Measurements from ENCODE around the gene LOXL1. TPM values are rescaled to one million over a fixed set of nuclear protein-coding genes. Genes with fewer than 3 reads are reported as not detected.
"Not testable (repeated sequence)": the region's sequence is repeated elsewhere in the genome, so short reads cannot be mapped to it uniquely, and the experiment has no call there.

LOXL1 gene
- total RNA-seq, 1 experiment from 2014 or later: not detected

DNA sequence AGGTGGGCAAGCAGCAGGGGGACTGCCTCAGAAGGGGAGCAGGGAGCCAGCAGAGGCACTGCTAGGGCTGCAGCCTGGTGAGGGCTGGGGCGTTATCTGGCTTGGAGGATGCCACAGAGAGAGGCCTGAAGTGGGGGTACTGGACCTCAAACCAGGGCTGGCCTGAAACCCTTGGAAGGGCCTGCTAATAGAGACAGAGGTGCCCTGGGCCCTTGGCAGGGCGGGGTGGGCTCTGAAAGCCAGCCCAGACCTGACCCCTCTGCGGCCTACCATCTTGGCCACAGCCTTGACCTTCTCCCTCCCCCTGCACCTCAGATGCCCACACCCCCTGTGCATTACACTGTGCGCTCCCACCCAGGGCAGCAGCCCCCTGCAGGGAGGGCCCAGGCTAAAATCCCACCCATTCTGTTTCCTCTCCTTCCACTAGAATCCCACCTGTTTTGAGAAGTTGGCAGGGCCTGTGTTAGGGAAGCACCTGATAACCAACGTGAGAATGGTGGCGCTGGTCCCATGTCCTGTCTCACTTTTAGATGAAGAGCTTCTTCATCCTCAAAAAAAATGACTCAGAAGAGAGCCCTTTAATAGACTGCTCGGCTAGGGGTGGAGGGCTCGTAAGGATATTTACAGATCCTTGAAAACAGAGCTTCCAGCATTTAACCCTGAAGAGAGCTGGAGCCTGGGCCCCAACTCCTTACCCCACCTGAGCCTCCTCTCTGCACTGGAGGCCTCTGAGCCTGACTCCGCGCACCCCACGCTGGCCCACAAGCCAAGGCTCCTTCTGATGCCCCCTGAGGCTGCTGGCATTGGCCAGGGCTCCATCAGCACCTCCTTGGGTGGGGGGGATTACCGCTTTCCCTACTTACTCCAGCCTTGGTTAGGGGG lies 29.8 kb downstream of the LOXL1 start:
- Histone ChIP-seq H3K9me3 (ENCODE audit: low read length) (no peaks in the 10 kb centered on the region), H4K20me1 (ENCODE audit: insufficient read depth, low read depth, low read length) (no peaks in the 10 kb centered on the region), H3K36me3 (ENCODE audit: insufficient read depth, low read length) (no peaks in the 10 kb centered on the region), H3K4me3 (ENCODE audit: low read length) (no peak overlapping the region), H3K79me2 (ENCODE audit: low read length) (no peaks in the 10 kb centered on the region), H3K4me2 (ENCODE audit: low read depth, low read length, poor library complexity, severe bottlenecking) (no peak overlapping the region), H3K4me1 (ENCODE audit: low read length) (no peaks in the 10 kb centered on the region; the same call in 1 of the 2 replicates), H3K27me3 (ENCODE audit: low read length) (no peaks in the 10 kb centered on the region), H3K27ac (ENCODE audit: low read length) (no peak overlapping the region), H3K9me2 (replicated peaks; ENCODE audit: insufficient read depth, low read length) (no peaks in the 10 kb centered on the region), H2AFZ (ENCODE audit: low read length) (no peak overlapping the region), H3K9ac (ENCODE audit: low read length) (no peak overlapping the region)
- no peak for DNase-seq

- Histone ChIP-seq H3K36me3 (ENCODE audit: insufficient read depth, low read length) (no peaks in the 10 kb centered on the region), H3K27ac (ENCODE audit: low read length) (no peak overlapping the region), H2AFZ (ENCODE audit: low read length) (no peak overlapping the region), H4K20me1 (ENCODE audit: insufficient read depth, low read depth, low read length) (no peaks in the 10 kb centered on the region), H3K4me2 (ENCODE audit: low read depth, low read length, poor library complexity, severe bottlenecking) (no peak overlapping the region), H3K27me3 (ENCODE audit: low read length) (no peaks in the 10 kb centered on the region), H3K9me2 (replicated peaks; ENCODE audit: insufficient read depth, low read length) (no peaks in the 10 kb centered on the region), H3K9ac (ENCODE audit: low read length) (no peak overlapping the region), H3K79me2 (ENCODE audit: low read length) (no peaks in the 10 kb centered on the region), H3K9me3 (ENCODE audit: low read length) (no peaks in the 10 kb centered on the region), H3K4me1 (ENCODE audit: low read length) (no peaks in the 10 kb centered on the region), H3K4me3 (ENCODE audit: low read length) (no peak overlapping the region)
- DNase-seq: no peak
Measured at GRCh38 chr15:73956743-73957135, 30.5 kb downstream of the LOXL1 start.

- no peak overlapping the region for H3K9ac ChIP-seq (ENCODE audit: low read length)
- no peak overlapping the region for H3K4me2 ChIP-seq (ENCODE audit: low read depth, low read length, poor library complexity, severe bottlenecking)
- H2AFZ ChIP-seq (ENCODE audit: low read length): no peak overlapping the region
Measured at GRCh38 chr15:73957276-73957675, 31.0 kb downstream of the LOXL1 start.

DNA sequence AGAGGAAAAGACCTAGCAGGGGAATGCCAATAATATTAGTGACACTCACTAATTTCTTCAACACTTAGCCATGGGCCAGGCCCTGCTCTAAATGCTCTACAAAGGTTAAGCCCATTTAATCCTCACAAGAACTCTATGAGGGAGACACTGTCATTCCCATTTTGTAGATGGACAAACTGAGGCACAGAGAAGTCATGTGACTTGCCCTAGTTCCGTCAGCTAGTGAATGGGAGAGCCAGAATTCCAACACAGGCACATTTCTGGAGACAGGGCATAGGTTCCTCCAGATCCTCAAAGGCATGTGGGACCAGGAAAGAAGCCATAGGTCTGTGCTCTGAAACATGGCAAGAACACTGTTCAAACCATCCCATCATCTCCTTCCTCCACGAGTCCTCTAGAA lies 31.5 kb downstream of the LOXL1 start:
- Histone ChIP-seq H3K79me2 (ENCODE audit: low read length) (no peaks in the 10 kb centered on the region), H3K27ac (ENCODE audit: low read length) (no peak overlapping the region), H2AFZ (ENCODE audit: low read length) (no peak overlapping the region), H3K4me1 (ENCODE audit: low read length) (no peaks in the 10 kb centered on the region), H3K9ac (ENCODE audit: low read length) (no peak overlapping the region), H3K4me3 (ENCODE audit: low read length) (no peak overlapping the region), H3K27me3 (ENCODE audit: low read length) (no peaks in the 10 kb centered on the region), H3K9me3 (ENCODE audit: low read length) (no peaks in the 10 kb centered on the region), H3K9me2 (replicated peaks; ENCODE audit: insufficient read depth, low read length) (no peaks in the 10 kb centered on the region), H3K4me2 (ENCODE audit: low read depth, low read length, poor library complexity, severe bottlenecking) (no peak overlapping the region), H3K36me3 (ENCODE audit: insufficient read depth, low read length) (no peaks in the 10 kb centered on the region), H4K20me1 (ENCODE audit: insufficient read depth, low read depth, low read length) (no peaks in the 10 kb centered on the region)
- DNase-seq: no peak

More at GRCh38 chr15:73957276-73957675, 31.0 kb downstream of the LOXL1 start:
- H4K20me1 ChIP-seq (ENCODE audit: insufficient read depth, low read depth, low read length): no peaks in the 10 kb centered on the region
- no peaks in the 10 kb centered on the region for H3K79me2 ChIP-seq (ENCODE audit: low read length)
- no peak overlapping the region for H3K4me3 ChIP-seq (ENCODE audit: low read length)
- no peaks in the 10 kb centered on the region for H3K36me3 ChIP-seq (ENCODE audit: insufficient read depth, low read length)
- H3K4me1 ChIP-seq (ENCODE audit: low read length): no peaks in the 10 kb centered on the region
- no peak for DNase-seq
- no peaks in the 10 kb centered on the region for H3K9me3 ChIP-seq (ENCODE audit: low read length)
- H3K27ac ChIP-seq (ENCODE audit: low read length): no peak overlapping the region
- no peaks in the 10 kb centered on the region for H3K9me2 ChIP-seq (replicated peaks; ENCODE audit: insufficient read depth, low read length)
- H3K27me3 ChIP-seq (ENCODE audit: low read length): no peaks in the 10 kb centered on the region

DNA sequence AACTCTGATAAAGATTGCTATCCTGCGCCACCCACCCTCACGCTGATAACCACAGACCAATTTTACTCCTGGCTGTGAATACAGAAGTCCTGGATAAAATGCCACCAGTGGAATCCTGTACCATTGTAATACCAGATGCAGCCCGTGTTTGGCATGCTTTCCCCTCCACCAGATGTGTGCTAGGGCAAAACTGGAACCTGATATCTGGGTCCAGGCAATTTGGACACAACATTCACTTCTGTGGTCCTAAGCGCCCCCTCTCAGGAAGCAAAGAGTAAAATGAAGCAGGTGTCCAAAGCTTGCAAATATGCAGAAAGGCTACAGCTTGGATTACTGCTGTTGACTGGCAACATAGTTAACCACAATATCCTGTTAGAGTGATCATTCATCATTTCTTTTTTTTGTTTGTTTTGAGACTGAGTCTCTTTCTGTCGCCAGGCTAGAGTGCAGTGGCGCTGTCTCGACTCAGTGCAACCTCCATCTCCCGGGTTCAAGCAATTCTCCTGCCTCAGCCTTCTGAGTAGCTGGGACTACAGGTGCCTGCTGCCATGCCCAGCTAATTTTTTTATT lies 32.8 kb downstream of the LOXL1 start:
- no peaks in the 10 kb centered on the region for H3K9me3 ChIP-seq (ENCODE audit: low read length)
- no peak overlapping the region for H3K4me2 ChIP-seq (ENCODE audit: low read depth, low read length, poor library complexity, severe bottlenecking)
- no peaks in the 10 kb centered on the region for H4K20me1 ChIP-seq (ENCODE audit: insufficient read depth, low read depth, low read length)
- H3K4me3 ChIP-seq (ENCODE audit: low read length): no peak overlapping the region
- H3K9ac ChIP-seq (ENCODE audit: low read length): no peak overlapping the region
- H3K36me3 ChIP-seq (ENCODE audit: insufficient read depth, low read length): no peaks in the 10 kb centered on the region
- no peak overlapping the region for H3K27ac ChIP-seq (ENCODE audit: low read length)
- H3K27me3 ChIP-seq (ENCODE audit: low read length): no peaks in the 10 kb centered on the region
- no peak for DNase-seq
- H3K9me2 ChIP-seq (replicated peaks; ENCODE audit: insufficient read depth, low read length): no peaks in the 10 kb centered on the region
- no peaks in the 10 kb centered on the region for H3K79me2 ChIP-seq (ENCODE audit: low read length)
- no peaks in the 10 kb centered on the region for H3K4me1 ChIP-seq (ENCODE audit: low read length)
- no peak overlapping the region for H2AFZ ChIP-seq (ENCODE audit: low read length)

GRCh38 chr15:73959801-73960200 lies 33.5 kb downstream of the LOXL1 start:
- H3K27ac ChIP-seq (ENCODE audit: low read length): no peak overlapping the region
- no peak for DNase-seq
- no peak overlapping the region for H3K9ac ChIP-seq (ENCODE audit: low read length)
- peaks cover under 1% of the 10 kb centered on the region for H3K4me1 ChIP-seq (ENCODE audit: low read length)
- H3K36me3 ChIP-seq (ENCODE audit: insufficient read depth, low read length): no peaks in the 10 kb centered on the region
- H3K4me3 ChIP-seq (ENCODE audit: low read length): no peak overlapping the region
- no peaks in the 10 kb centered on the region for H3K27me3 ChIP-seq (ENCODE audit: low read length)
- no peaks in the 10 kb centered on the region for H3K9me3 ChIP-seq (ENCODE audit: low read length)
- H3K4me2 ChIP-seq (ENCODE audit: low read depth, low read length, poor library complexity, severe bottlenecking): no peak overlapping the region
- H3K79me2 ChIP-seq (ENCODE audit: low read length): no peaks in the 10 kb centered on the region
- H3K9me2 ChIP-seq (replicated peaks; ENCODE audit: insufficient read depth, low read length): no peaks in the 10 kb centered on the region
- H2AFZ ChIP-seq (ENCODE audit: low read length): no peak overlapping the region
- H4K20me1 ChIP-seq (ENCODE audit: insufficient read depth, low read depth, low read length): no peaks in the 10 kb centered on the region

DNA sequence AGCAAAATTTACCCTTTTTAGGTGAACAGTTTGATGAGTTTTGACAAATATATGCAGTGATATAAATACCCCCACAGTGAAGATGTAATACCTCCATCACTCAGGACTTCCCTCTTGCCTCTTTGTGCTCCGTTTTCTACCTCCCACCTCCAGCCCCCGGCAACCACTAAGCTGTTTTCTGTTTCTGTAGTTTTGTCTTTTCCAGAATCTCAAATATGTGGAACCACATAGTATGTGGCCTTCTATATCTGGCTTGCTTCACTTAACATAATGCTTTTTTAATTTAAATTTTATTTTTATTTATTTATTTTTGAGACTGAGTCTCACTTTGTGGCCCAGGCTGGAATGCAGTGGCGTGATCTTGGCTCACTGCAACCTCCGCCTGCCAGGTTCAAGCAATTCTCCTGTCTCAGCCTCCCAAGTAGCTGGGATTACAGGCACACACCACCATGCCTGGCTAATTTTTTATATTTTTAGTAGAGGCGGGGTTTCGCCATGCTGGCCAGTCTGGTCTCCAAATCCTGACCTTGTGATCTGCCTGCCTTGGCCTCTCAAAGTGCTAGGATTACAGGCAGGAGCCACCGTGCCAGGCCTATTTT lies 34.3 kb downstream of the LOXL1 start:
- H4K20me1 ChIP-seq (ENCODE audit: insufficient read depth, low read depth, low read length); H3K4me1 ChIP-seq (ENCODE audit: low read length); H3K9me3 ChIP-seq (ENCODE audit: low read length); H3K27me3 ChIP-seq (ENCODE audit: low read length); H3K36me3 ChIP-seq (ENCODE audit: insufficient read depth, low read length); H3K79me2 ChIP-seq (ENCODE audit: low read length); H2AFZ ChIP-seq (ENCODE audit: low read length); H3K4me2 ChIP-seq (ENCODE audit: low read depth, low read length, poor library complexity, severe bottlenecking); H3K4me3 ChIP-seq (ENCODE audit: low read length); H3K27ac ChIP-seq (ENCODE audit: low read length); DNase-seq; H3K9me2 ChIP-seq (replicated peaks; ENCODE audit: insufficient read depth, low read length); H3K9ac ChIP-seq (ENCODE audit: low read length): not testable (repeated sequence)

DNA sequence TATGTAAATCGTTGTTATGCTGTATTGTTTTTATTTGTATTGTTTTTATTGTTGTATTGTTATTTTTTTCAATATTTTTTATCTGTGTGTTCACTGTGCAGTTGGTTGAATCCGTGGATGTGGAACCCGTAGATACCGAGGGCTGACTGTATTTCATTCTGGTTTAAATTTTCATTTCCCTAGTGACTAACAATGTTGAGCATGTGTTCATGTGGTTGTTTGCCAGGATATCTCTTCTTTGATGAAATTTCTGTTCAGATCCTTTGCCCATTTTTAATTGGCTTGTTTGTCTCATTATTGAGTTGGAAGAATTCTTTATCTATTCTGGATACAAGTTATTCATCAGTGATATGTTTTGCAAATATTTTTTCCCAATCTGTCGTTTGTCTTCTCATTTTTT lies 36.2 kb downstream of the LOXL1 start:
- Histone ChIP-seq H3K36me3 (ENCODE audit: insufficient read depth, low read length) (no peaks in the 10 kb centered on the region), H3K4me1 (ENCODE audit: low read length) (peaks cover 20% of the 10 kb centered on the region), H2AFZ (ENCODE audit: low read length) (no peak overlapping the region), H4K20me1 (ENCODE audit: insufficient read depth, low read depth, low read length) (no peaks in the 10 kb centered on the region), H3K79me2 (ENCODE audit: low read length) (no peaks in the 10 kb centered on the region), H3K9ac (ENCODE audit: low read length) (no peak overlapping the region), H3K4me3 (ENCODE audit: low read length) (no peak overlapping the region), H3K27ac (ENCODE audit: low read length) (no peak overlapping the region), H3K27me3 (ENCODE audit: low read length) (no peaks in the 10 kb centered on the region), H3K9me3 (ENCODE audit: low read length) (no peaks in the 10 kb centered on the region), H3K9me2 (replicated peaks; ENCODE audit: insufficient read depth, low read length) (no peaks in the 10 kb centered on the region), H3K4me2 (ENCODE audit: low read depth, low read length, poor library complexity, severe bottlenecking) (no peak overlapping the region)
- DNase-seq: no peak

Data from Karpas-422 (cell line).